Esophagus squamous epithelium (tissue), 5 donors: ENCODE data around the gene APLF. TPM values are rescaled to one million over a fixed set of nuclear protein-coding genes. Genes with fewer than 3 reads are reported as not detected.
A peak's percentile ranks its signal among the peaks of the same experiment; 100 is the strongest.
"Not testable (repeated sequence)": the region's sequence is repeated elsewhere in the genome, so short reads cannot be mapped to it uniquely, and the experiment has no call there.

Experiments
- DNase-seq: peaks from one replicate; lab custom pipeline; 2025; lab: John Stamatoyannopoulos, UW
- H3K27ac ChIP-seq, 4 donors: fragments of 200-600 bp; sonication (generic); one replicate each; pipeline ENCODE4 v1.5.1; 2016 to 2019; ENCODE audit warnings: mild to moderate bottlenecking in 1 of 4
- H3K27me3 ChIP-seq, 4 donors: fragments of 200-600 bp; sonication (generic); 1 replicate in 3 of 4; 2 replicates in 1 of 4; pipeline versions ENCODE4 v1.5.1 to v1.6.0; 2017 to 2021; ENCODE audit warnings: antibody characterized with exemption in 1 of 4
- H3K36me3 ChIP-seq, 3 donors: fragments of 200-600 bp; sonication (generic); one replicate each; pipeline ENCODE4 v1.5.1; 2016 to 2019
- H3K4me1 ChIP-seq, 3 donors: fragments of 200-600 bp; sonication (generic); one replicate each; pipeline ENCODE4 v1.5.1; 2017 to 2019
- H3K4me3 ChIP-seq, 4 donors: fragments of 200-600 bp; sonication (generic); 1 replicate in 3 of 4; 2 replicates in 1 of 4; pipeline ENCODE4 v1.5.1; 2016 to 2019; ENCODE audit warnings: mild to moderate bottlenecking in 2 of 4, moderate library complexity in 1 of 4
- H3K9me3 ChIP-seq, 3 donors: fragments of 200-600 bp; sonication (generic); one replicate each; pipeline ENCODE4 v1.5.1; 2016 to 2019
- POLR2A ChIP-seq, 4 donors: fragments of 450-650 bp; IDR thresholded peaks; one replicate each; pipeline ENCODE4 v1.6.1; 2017; ENCODE audit warnings: antibody characterized with exemption in 4 of 4, mild to moderate bottlenecking in 4 of 4, moderate library complexity in 3 of 4
- WGBS, 2 donors: methylation state at CpG; one replicate each; pipeline ENCODE4 v1.1.5; 2018; 5-methylcytosine and 5-hydroxymethylcytosine counted together
- intact Hi-C: fragments of 100-400 bp; cut with DNase I; formaldehyde crosslinking; loops from one replicate; pipeline ENCODE4 v1.15.0; 2022
- total RNA-seq, 4 donors: library from RNA; depleted of rRNA; stranded (reverse); fragments of >200 nt; gene quantifications; one replicate each; pipeline ENCODE4 v1.1.0, GENCODE V29; 2016
- TF ChIP-seq, protein P1 (sequence below), 6 experiments: fragments of 450-650 bp in 4 of 6; fragments of 200-600 bp in 2 of 6; sonication (generic) in 2 of 6; IDR thresholded peaks; one replicate each; pipeline ENCODE4 v1.5.1; 2016 to 2019; ENCODE audit warnings: antibody characterized with exemption in 6 of 6, mild to moderate bottlenecking in 4 of 6, moderate library complexity in 4 of 6
- donor health status: DM: yes; HTN: yes; CAD: no.

APLF gene
- total RNA-seq, 4 donors from 2014 or later: 3.2 to 9.5 (median 4.7) TPM

- no peak for DNase-seq
- no peak overlapping the region for H3K4me3 ChIP-seq
- no peaks in the 10 kb centered on the region for H3K36me3 ChIP-seq
- peaks cover 0 to 6% (median 0%) of the 10 kb centered on the region in 3 donors for H3K4me1 ChIP-seq
- intact Hi-C loops: loop anchor here (5.0 to 10.0 kb wide), 2 partner anchors 232 to 445 kb away; no protein-coding TSS in a partner anchor
- H3K9me3 ChIP-seq: no peaks in the 10 kb centered on the region
- WGBS, 2 donors: 38 to 86% methylated on average over 1 of the region's 2 CpGs
- H3K27ac ChIP-seq: no peak overlapping the region
- TF ChIP-seq, protein P1, sequence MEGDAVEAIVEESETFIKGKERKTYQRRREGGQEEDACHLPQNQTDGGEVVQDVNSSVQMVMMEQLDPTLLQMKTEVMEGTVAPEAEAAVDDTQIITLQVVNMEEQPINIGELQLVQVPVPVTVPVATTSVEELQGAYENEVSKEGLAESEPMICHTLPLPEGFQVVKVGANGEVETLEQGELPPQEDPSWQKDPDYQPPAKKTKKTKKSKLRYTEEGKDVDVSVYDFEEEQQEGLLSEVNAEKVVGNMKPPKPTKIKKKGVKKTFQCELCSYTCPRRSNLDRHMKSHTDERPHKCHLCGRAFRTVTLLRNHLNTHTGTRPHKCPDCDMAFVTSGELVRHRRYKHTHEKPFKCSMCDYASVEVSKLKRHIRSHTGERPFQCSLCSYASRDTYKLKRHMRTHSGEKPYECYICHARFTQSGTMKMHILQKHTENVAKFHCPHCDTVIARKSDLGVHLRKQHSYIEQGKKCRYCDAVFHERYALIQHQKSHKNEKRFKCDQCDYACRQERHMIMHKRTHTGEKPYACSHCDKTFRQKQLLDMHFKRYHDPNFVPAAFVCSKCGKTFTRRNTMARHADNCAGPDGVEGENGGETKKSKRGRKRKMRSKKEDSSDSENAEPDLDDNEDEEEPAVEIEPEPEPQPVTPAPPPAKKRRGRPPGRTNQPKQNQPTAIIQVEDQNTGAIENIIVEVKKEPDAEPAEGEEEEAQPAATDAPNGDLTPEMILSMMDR (IDR thresholded peaks at IDR 0.05): no peak
- no peak for TF ChIP-seq POLR2A (IDR thresholded peaks at IDR 0.05)
- no peaks in the 10 kb centered on the region for H3K27me3 ChIP-seq
Observed at GRCh38 chr2:68482296-68482820, 15.0 kb downstream of the APLF start.

DNA sequence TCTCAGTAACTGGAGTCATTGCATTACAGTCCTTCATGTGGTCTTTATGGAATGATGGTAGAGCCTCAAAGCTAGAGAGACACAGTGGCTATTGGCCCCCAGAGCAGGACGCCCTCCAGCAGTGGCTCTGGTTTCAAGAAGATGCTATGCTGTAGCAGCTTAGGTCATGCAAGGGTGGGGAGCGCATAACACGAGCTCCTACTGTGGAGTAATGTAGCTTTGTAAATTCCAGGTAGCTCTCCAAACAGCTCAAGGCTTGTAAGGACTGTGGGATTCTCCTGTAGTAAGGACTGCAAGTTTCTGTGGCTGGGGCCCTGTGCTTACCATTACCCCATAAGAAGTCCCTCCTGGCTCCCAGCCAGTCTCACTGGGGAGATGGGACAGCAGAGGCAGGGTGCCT is 15.6 kb downstream of the APLF start:
- intact Hi-C loops: loop anchor here (5.0 to 10.0 kb wide), 2 partner anchors 232 to 444 kb away; no protein-coding TSS in a partner anchor
- WGBS, 2 donors: 93 to 100% methylated on average over 1 to 3 of the region's 3 CpGs

DNA sequence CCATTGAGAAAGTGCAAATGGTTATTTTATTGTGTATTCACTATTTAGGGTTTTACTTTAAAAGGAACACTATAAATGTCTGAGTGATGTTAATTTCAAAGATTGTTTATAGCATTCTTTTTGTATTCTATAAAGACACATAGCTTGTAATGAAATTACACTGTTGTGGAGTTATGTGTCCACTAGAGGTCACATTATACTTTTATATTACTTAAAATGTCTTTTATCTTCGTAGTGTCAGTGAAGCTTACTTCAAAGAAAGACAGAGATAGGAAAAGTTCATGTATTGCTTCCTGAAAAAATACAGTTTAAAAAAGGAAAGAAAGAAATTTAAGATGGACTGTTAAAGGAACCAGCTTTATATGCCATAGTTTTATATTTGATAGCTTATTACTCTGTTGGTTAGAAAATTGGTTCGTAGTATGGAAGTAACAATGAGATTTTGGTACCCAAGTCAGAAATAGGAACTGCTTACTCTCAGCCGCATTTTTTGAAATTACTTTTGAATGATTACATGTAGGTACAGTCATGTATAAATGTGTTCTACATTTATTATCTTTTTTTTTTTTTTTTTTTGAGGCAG is 20.5 kb downstream of the APLF start:
- no peak for DNase-seq
- TF ChIP-seq, protein P1 (IDR thresholded peaks at IDR 0.05): peak in 5 of 6 experiments; percentile 32 to 73 (median 52)
- TF ChIP-seq POLR2A (IDR thresholded peaks at IDR 0.05): no peak
- Histone ChIP-seq H3K27me3 (no peaks in the 10 kb centered on the region), H3K27ac (no peak overlapping the region), H3K9me3 (no peaks in the 10 kb centered on the region), H3K36me3 (no peaks in the 10 kb centered on the region), H3K4me1 (peaks cover 0 to 3% (median 0%) of the 10 kb centered on the region in 3 donors), H3K4me3 (no peak overlapping the region)
- intact Hi-C loops: loop anchor here (10.0 kb wide), 1 partner anchor 227 kb away; no protein-coding TSS in a partner anchor
- WGBS, 2 donors: 46 to 49% methylated on average over 3 of the region's 3 CpGs

More for the DNA sequence above, 15.6 kb downstream of the APLF start:
- H3K27me3 ChIP-seq: no peaks in the 10 kb centered on the region
- DNase-seq: no peak
- TF ChIP-seq, protein P1 (IDR thresholded peaks at IDR 0.05): no peak
- no peak for TF ChIP-seq POLR2A (IDR thresholded peaks at IDR 0.05)
- no peak overlapping the region for H3K27ac ChIP-seq
- H3K4me1 ChIP-seq: peaks cover 0 to 9% (median 0%) of the 10 kb centered on the region in 3 donors
- no peaks in the 10 kb centered on the region for H3K36me3 ChIP-seq
- H3K4me3 ChIP-seq: no peak overlapping the region
- no peaks in the 10 kb centered on the region for H3K9me3 ChIP-seq

GRCh38 chr2:68488605-68489004 is 21.2 kb downstream of the APLF start:
- not testable (repeated sequence) for H3K4me1 ChIP-seq, H3K36me3 ChIP-seq, DNase-seq, H3K4me3 ChIP-seq, H3K27me3 ChIP-seq, H3K9me3 ChIP-seq, H3K27ac ChIP-seq
- 75 to 89% methylated on average over 1 of the region's 1 CpG for WGBS, 2 donors
- intact Hi-C loops: loop anchor here (10.0 kb wide), 1 partner anchor 226 kb away; no protein-coding TSS in a partner anchor

- TF ChIP-seq, protein P1 (IDR thresholded peaks at IDR 0.05): no peak
- TF ChIP-seq POLR2A (IDR thresholded peaks at IDR 0.05): no peak
- intact Hi-C loops: loop anchor here (10.0 kb wide), 1 partner anchor 226 kb away; no protein-coding TSS in a partner anchor
- H3K4me3 ChIP-seq: no peak overlapping the region
- peaks cover 0 to 3% (median 0%) of the 10 kb centered on the region in 3 donors for H3K4me1 ChIP-seq
- H3K36me3 ChIP-seq: no peaks in the 10 kb centered on the region
- DNase-seq: no peak
- WGBS, 2 donors: 89 to 100% methylated on average over 1 of the region's 1 CpG
- H3K27me3 ChIP-seq: no peaks in the 10 kb centered on the region
- no peak overlapping the region for H3K27ac ChIP-seq
- no peaks in the 10 kb centered on the region for H3K9me3 ChIP-seq
Observed at GRCh38 chr2:68489282-68489681, 21.9 kb downstream of the APLF start.
